C4-2B (cell line): ENCODE data around the gene MRGPRX3.

ENCODE experiments used
- CTCF ChIP-seq: fragments of 450-650 bp; conservative IDR thresholded peaks from 2 replicates; pipeline ENCODE4 v1.5.1; 2017; ENCODE audit warnings: mild to moderate bottlenecking
- ZFX ChIP-seq: fragments of 450-650 bp; IDR thresholded peaks from 2 replicates; pipeline ENCODE4 v1.6.1; 2017

DNA sequence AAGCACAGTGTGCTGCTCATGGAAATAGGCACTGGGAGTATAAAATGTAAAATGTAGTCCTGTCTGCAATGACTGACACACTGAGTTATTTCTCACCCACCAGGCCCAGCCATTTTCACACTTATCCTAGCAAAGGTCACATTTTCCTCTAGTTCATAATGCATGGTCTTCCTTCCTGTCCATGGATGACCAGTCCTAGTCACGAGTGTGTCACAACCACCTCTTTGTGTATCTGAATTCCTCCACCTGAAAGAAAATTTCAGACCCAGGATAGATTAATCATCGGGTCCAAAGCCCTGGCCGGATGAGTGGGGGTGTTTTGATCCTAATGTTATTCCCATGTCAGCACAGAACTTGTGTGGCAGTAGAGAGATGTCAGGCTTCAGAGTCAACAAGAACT is 40.3 kb downstream of the MRGPRX3 start, which contains the start of gene MRGPRX4:
- TF ChIP-seq CTCF (no peak), ZFX (no peak)
